HepG2 (cell line): ENCODE results near the gene MAP3K19. TPM values are rescaled to one million over a fixed set of nuclear protein-coding genes. Genes with fewer than 3 reads are reported as not detected.
A peak's percentile ranks its signal among the peaks of the same experiment; 100 is the strongest.

Experiments used
- AHDC1 ChIP-seq: sonication (generic); formaldehyde crosslinking; IDR thresholded peaks from 2 replicates; pipeline ENCODE4 v1.5.1; 2020; ENCODE audit warnings: mild to moderate bottlenecking, missing genetic modification reagents, borderline replicate concordance
- CC2D1A ChIP-seq: sonication (generic); formaldehyde crosslinking; IDR thresholded peaks from 2 replicates; pipeline ENCODE4 v1.8.1; 2023; ENCODE audit warnings: mild to moderate bottlenecking, missing genetic modification reagents
- FIP1L1 ChIP-seq: fragments of 200-400 bp; formaldehyde crosslinking; IDR thresholded peaks from 2 replicates; pipeline ENCODE4 v1.6.1; 2018; ENCODE audit warnings: low read depth, mild to moderate bottlenecking, low read length, moderate library complexity, borderline replicate concordance; ENCODE audit not compliant: insufficient read depth
- GATAD2A ChIP-seq: IDR thresholded peaks from 2 replicates; pipeline ENCODE4 v1.6.1; 2016
- LCORL ChIP-seq, 2 experiments: fragments of 450-650 bp in 1 of 2; sonication (generic) in 1 of 2; formaldehyde crosslinking in 1 of 2; IDR thresholded peaks; 2 replicates each; pipeline versions ENCODE4 v1.5.0 to v1.6.1; 2017 to 2020; ENCODE audit warnings: antibody characterized with exemption in 1 of 2, missing genetic modification reagents in 1 of 2
- LRRFIP1 ChIP-seq: sonication (generic); formaldehyde crosslinking; conservative IDR thresholded peaks from 2 replicates; pipeline ENCODE4 v1.4.0; 2020; ENCODE audit warnings: missing genetic modification reagents
- NCOR1 ChIP-seq: fragments of 200-600 bp; sonication (generic); IDR thresholded peaks from 2 replicates; pipeline ENCODE4 v1.7.0; 2017; ENCODE audit warnings: antibody characterized with exemption, low read length, borderline replicate concordance
- NR2F1 ChIP-seq, 2 experiments: fragments of 450-650 bp in 1 of 2; formaldehyde crosslinking in 1 of 2; IDR thresholded peaks; 2 replicates each; pipeline versions ENCODE4 v1.5.0 to v1.6.1; 2016 to 2020; ENCODE audit warnings: mild to moderate bottlenecking in 1 of 2, missing compliant biosample characterization in 1 of 2, missing genetic modification reagents in 1 of 2, moderate library complexity in 1 of 2
- PAXIP1 ChIP-seq: sonication (generic); formaldehyde crosslinking; conservative IDR thresholded peaks from 2 replicates; pipeline ENCODE4 v1.4.0; 2020; ENCODE audit warnings: mild to moderate bottlenecking, missing genetic modification reagents, moderate library complexity
- RCOR2 ChIP-seq: IDR thresholded peaks from 2 replicates; pipeline ENCODE4 v1.6.1; 2016; ENCODE audit warnings: missing biosample characterization, missing genetic modification reagents
- SOX5 ChIP-seq: IDR thresholded peaks from 2 replicates; pipeline ENCODE4 v1.6.1; 2016; ENCODE audit warnings: borderline replicate concordance
- ZNF180 ChIP-seq: sonication (generic); formaldehyde crosslinking; IDR thresholded peaks from 2 replicates; pipeline ENCODE4 v1.4.0; 2020; ENCODE audit warnings: low read depth, missing genetic modification reagents, borderline replicate concordance
- ZNF383 ChIP-seq: sonication (generic); formaldehyde crosslinking; IDR thresholded peaks from 2 replicates; pipeline ENCODE4 v1.4.0; 2020; ENCODE audit warnings: missing genetic modification reagents, mild to moderate bottlenecking, borderline replicate concordance
- ZNF766 ChIP-seq: sonication (generic); formaldehyde crosslinking; IDR thresholded peaks from 2 replicates; pipeline ENCODE4 v1.5.0; 2020; ENCODE audit warnings: missing genetic modification reagents, borderline replicate concordance
- ZNF816 ChIP-seq: sonication (generic); formaldehyde crosslinking; IDR thresholded peaks from 2 replicates; pipeline ENCODE4 v1.8.0; 2022; ENCODE audit warnings: missing genetic modification reagents, mild to moderate bottlenecking, borderline replicate concordance
- ZSCAN9 ChIP-seq: IDR thresholded peaks from 2 replicates; pipeline ENCODE4 v1.6.1; 2016; ENCODE audit warnings: borderline replicate concordance
- polyA plus RNA-seq, 8 experiments: library from polyadenylated mRNA; depleted of rRNA in 3 of 8; stranded (reverse) in 7 of 8; unstranded in 1 of 8; fragments of >200 nt; fragmentation: Illumina TruSeq in 4 of 8; extraction: Trizol in 4 of 8; gene quantifications; 2 replicates each; pipeline versions ENCODE4 v1.2.1 to v1.2.3, GENCODE V29; 2011 to 2016; ENCODE audit warnings: low read depth in 4 of 8, missing spikeins in 1 of 8, mixed read lengths in 1 of 8; ENCODE audit not compliant: insufficient read depth in 1 of 8
- total RNA-seq, 5 experiments: library from RNA; depleted of rRNA; stranded (reverse); fragments of >200 nt; fragmentation: Illumina TruSeq; extraction: Trizol; gene quantifications; 2 replicates each; pipeline ENCODE4 v1.2.3, GENCODE V29; 2016; ENCODE audit warnings: low read depth in 1 of 5

MAP3K19 gene
- total and polyA plus RNA-seq, 2 of the 13 experiments (the other 11 are each of a cell fraction or from before 2014, with no cell fraction given): not detected

- TF ChIP-seq PAXIP1 (CRISPR knock-in tag) (peak; percentile 76), LRRFIP1 (CRISPR knock-in tag) (no peak), NCOR1 (peak; percentile 52; the same call in 1 of the 2 replicates), LCORL (IDR thresholded peaks at IDR 0.05) (peak; percentile 72; the same call in 1 of the 2 replicates), LCORL (CRISPR knock-in tag; IDR thresholded peaks at IDR 0.05) (peak; percentile 49; the same call in 1 of the 2 replicates), GATAD2A (peak; percentile 69), RCOR2 (CRISPR knock-in tag) (0 out of 2 replicates have a peak, but pooled peaks have one; percentile 29), FIP1L1 (no peak), ZNF766 (CRISPR knock-in tag) (no peak), CC2D1A (CRISPR knock-in tag) (no peak), ZNF383 (no peak), ZSCAN9 (no peak), SOX5 (CRISPR knock-in tag) (peak; percentile 66; the same call in 1 of the 2 replicates), ZNF816 (CRISPR knock-in tag) (0 out of 2 replicates have a peak, but pooled peaks have one; percentile 21), NR2F1 (CRISPR knock-in tag; IDR thresholded peaks at IDR 0.05) (peak in 1 of 2 experiments; percentile 43; a peak in 2 of 4 replicates), ZNF180 (no peak), AHDC1 (CRISPR knock-in tag) (peak; percentile 63; the same call in 1 of the 2 replicates)
Observed at GRCh38 chr2:135091681-135092080, 44.4 kb upstream of the MAP3K19 start (continued).
